SU-DHL-6 (cell line): Measurements from ENCODE around the gene STARD5.

Experiments
- CTCF ChIP-seq: fragments of 200-600 bp; sonication (generic); IDR thresholded peaks from one replicate; pipeline ENCODE4 v1.5.1; 2017; ENCODE audit warnings: antibody characterized with exemption, mild to moderate bottlenecking, low read length, moderate library complexity; ENCODE audit not compliant: insufficient read depth, poor library complexity, severe bottlenecking
- EZH2phosphoT487 ChIP-seq: fragments of 200-600 bp; sonication (generic), shearing (Covaris generic); conservative IDR thresholded peaks from 2 replicates; pipeline ENCODE4 v1.6.1; 2018; ENCODE audit warnings: mild to moderate bottlenecking, antibody characterized with exemption, low read length, moderate library complexity, mixed read lengths

GRCh38 chr15:81273855-81274254 is 50.1 kb downstream of the STARD5 start:
- TF ChIP-seq CTCF (no peak), EZH2phosphoT487 (no peak)
